Measurements from ENCODE around the gene ARHGDIB.

- TF ChIP-seq EZH2 (IDR thresholded peaks at IDR 0.05) (no peak), POLR2AphosphoS5 (IDR thresholded peaks at IDR 0.05; ENCODE audit: borderline replicate concordance, low read depth, low read length) (no peak)
Measured at GRCh38 chr12:14972816-14973215, 11.4 kb upstream of the ARHGDIB start, which contains the start of gene PDE6H.
